Measurements from ENCODE around the gene AATK. TPM values are rescaled to one million over a fixed set of nuclear protein-coding genes. Genes with fewer than 3 reads are reported as not detected.

The AATK gene
- total RNA-seq, 1 experiment from 2014 or later, result not detected

DNA sequence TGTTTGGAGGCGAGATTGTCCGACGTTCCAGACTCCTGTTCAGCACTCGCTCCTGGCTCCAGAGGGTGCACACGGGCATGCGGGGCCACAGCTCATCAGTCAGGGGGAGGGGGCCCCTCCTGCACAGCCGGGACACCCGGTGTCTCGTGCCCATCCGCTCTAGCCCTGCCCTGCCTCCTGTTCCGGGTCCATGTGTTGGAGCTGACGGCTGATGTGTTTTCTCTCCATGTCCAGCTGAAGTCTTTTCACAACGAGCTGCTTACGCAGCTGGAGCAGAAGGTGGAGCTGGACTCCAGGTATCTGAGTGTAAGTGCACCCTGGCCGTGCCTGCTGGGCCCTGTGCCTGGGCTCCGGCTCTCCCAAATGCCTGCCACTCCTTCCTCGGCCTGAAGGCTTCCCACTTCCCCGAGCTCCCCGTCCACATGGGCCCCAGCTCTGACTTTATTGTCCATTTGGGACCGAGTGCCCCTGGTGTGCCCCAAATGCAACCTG, 80.6 kb downstream of the AATK start:
- Mint-ChIP-seq H3K27me3 (ENCODE audit: unreplicated experiment) (no peaks in the 10 kb centered on the region), H3K4me3 (ENCODE audit: low read depth, unreplicated experiment) (no peak overlapping the region), H3K27ac (ENCODE audit: unreplicated experiment) (no peak overlapping the region), H3K4me1 (ENCODE audit: low read depth, unreplicated experiment) (no peaks in the 10 kb centered on the region), H3K9me3 (ENCODE audit: low read depth, unreplicated experiment) (no peaks in the 10 kb centered on the region), H3K36me3 (ENCODE audit: insufficient read depth, unreplicated experiment) (peaks cover 9% of the 10 kb centered on the region)
- DNase-seq, result no peak
- TF ChIP-seq, protein P1, sequence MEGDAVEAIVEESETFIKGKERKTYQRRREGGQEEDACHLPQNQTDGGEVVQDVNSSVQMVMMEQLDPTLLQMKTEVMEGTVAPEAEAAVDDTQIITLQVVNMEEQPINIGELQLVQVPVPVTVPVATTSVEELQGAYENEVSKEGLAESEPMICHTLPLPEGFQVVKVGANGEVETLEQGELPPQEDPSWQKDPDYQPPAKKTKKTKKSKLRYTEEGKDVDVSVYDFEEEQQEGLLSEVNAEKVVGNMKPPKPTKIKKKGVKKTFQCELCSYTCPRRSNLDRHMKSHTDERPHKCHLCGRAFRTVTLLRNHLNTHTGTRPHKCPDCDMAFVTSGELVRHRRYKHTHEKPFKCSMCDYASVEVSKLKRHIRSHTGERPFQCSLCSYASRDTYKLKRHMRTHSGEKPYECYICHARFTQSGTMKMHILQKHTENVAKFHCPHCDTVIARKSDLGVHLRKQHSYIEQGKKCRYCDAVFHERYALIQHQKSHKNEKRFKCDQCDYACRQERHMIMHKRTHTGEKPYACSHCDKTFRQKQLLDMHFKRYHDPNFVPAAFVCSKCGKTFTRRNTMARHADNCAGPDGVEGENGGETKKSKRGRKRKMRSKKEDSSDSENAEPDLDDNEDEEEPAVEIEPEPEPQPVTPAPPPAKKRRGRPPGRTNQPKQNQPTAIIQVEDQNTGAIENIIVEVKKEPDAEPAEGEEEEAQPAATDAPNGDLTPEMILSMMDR (IDR thresholded peaks at IDR 0.05; ENCODE audit: unreplicated experiment), result no peak
- intact Hi-C loops (cut with micrococcal nuclease; ENCODE audit: unreplicated experiment), result no loop called here
- no TSS peak for BruUV-seq (replicated peaks)
- CTCF ChIA-PET, result interaction anchor here (0.6 kb wide), 1 partner anchor 26 kb away, joined by 4 read pairs; no protein-coding TSS in a partner anchor

DNA sequence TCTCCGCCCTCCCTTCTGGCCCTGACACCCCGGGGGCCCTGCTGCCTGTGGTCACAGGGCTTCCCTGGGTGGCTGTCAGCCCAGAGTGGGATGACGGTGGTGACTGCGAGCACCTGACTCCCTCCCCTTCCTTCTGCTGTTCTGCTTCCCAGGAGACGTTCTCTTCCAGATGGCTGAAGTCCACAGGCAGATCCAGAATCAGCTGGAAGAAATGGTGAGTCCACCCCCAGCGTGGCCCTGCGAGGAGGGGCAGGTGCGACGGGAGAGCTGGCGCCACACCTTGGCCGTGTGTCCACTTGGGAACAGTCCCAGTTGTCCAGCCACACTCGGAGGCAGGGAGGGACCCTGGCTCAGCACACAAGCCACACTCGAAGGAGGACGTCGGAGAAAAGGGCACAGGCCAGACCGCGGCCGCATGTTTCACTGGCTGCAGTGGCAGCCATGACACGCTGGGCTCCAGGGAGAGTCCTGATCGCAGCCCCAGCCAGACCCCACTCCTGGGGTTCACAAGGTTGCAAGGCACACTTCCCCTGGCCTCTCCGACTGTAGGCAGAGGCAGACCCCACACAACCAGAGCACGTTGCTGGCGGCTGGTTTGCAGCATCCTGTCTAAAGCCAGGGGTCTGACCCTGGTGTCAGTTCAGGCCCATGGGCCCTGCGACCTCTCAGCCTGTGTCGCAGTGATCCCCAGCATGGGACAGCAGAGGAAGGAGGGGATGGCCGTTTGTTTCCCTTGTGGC, 81.2 kb downstream of the AATK start:
- CTCF ChIA-PET, result no interaction called here
- intact Hi-C loops (cut with micrococcal nuclease; ENCODE audit: unreplicated experiment), result no loop called here
- no peak for DNase-seq
- Mint-ChIP-seq H3K36me3 (ENCODE audit: insufficient read depth, unreplicated experiment) (peaks cover 13% of the 10 kb centered on the region), H3K27me3 (ENCODE audit: unreplicated experiment) (no peaks in the 10 kb centered on the region), H3K4me3 (ENCODE audit: low read depth, unreplicated experiment) (no peak overlapping the region), H3K9me3 (ENCODE audit: low read depth, unreplicated experiment) (no peaks in the 10 kb centered on the region), H3K4me1 (ENCODE audit: low read depth, unreplicated experiment) (no peaks in the 10 kb centered on the region), H3K27ac (ENCODE audit: unreplicated experiment) (no peak overlapping the region)
- TF ChIP-seq, protein P1 (IDR thresholded peaks at IDR 0.05; ENCODE audit: unreplicated experiment), result no peak
- BruUV-seq (replicated peaks), result no TSS peak

DNA sequence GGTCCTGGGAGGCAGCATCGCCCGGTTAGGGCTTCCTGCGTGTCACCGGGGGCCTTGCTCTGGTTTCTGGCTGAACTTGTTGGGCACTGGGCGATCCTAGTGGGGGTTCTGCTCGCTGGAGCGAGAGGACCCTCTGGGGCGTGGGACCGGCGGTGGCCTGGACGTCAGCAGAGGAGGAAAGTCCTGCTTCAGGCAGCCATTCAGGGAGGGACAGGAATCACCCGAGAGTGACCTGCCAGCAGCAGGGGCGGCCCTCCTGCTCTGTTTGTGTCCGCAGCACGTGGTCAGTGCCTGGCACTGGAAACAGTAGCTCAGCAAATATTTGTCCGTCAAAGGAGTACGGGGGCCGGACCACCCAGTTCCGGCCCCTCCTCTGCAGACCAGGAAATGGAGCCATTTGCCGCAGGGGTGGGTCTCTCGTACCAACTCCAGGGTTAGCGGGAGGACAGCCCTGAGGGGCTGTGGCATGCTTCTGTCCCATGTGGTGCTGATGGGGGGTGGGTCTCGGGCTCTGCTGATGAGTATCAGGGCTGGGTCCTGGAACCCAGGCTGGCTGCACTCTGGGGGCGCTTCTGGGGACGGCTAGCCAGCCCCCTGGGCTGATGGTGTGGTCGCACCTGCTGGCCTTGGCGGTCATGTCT, 82.8 kb downstream of the AATK start:
- Mint-ChIP-seq H3K9me3 (ENCODE audit: low read depth, unreplicated experiment) (no peaks in the 10 kb centered on the region), H3K4me1 (ENCODE audit: low read depth, unreplicated experiment) (no peaks in the 10 kb centered on the region), H3K4me3 (ENCODE audit: low read depth, unreplicated experiment) (no peak overlapping the region), H3K27ac (ENCODE audit: unreplicated experiment) (no peak overlapping the region), H3K27me3 (ENCODE audit: unreplicated experiment) (no peaks in the 10 kb centered on the region), H3K36me3 (ENCODE audit: insufficient read depth, unreplicated experiment) (peaks cover 8% of the 10 kb centered on the region)
- no peak for DNase-seq
- no TSS peak for BruUV-seq (replicated peaks)
- TF ChIP-seq, protein P1 (IDR thresholded peaks at IDR 0.05; ENCODE audit: unreplicated experiment), result no peak
- intact Hi-C loops (cut with micrococcal nuclease; ENCODE audit: unreplicated experiment), result no loop called here
- CTCF ChIA-PET, result interaction anchor here (0.6 kb wide), 1 partner anchor 278 kb away, joined by 4 read pairs; no protein-coding TSS in a partner anchor

DNA sequence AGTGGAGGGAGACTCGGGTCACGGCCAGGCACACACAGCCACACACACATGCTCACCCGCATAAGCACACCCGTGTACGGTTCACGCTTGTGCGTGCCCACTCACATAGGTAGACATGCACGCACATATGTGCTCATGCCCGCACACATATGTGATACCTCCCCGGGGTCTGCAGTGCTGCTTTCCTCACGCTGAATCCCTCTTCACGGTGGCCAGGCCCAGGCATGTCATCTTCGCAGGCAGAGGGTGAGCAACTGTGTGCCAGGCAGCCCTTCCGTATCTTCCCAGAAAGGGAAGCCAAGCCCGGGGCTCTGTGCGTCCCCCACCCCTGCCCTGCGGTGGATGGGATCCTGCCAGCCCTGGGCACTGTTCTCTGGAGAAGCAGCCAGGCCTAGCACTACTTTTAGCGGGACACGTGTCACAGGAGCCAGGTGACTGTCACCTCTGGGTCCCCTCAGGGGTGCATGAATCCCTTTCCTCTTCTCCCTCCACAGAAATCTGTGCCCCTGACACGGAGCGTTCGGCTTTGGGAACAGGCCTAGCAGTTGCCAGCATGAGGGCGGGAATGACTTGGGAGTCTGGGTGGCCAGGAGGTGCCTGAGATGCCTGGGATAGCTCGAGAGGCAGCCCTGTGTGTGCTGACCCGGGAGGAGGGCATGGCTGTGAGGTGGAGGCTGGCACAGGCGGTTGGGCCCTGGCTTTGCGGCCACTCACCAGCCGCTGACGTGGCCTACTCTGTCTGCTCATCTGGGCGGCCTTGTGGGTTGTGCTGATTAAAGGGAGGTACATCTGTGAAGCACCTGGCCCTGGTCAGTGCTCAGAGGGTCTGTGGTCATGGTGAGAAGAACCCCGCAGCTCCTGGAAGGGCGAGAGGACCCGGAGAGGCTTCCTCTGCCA, 83.6 kb downstream of the AATK start:
- DNase-seq, result no peak
- H3K4me3 Mint-ChIP-seq (ENCODE audit: low read depth, unreplicated experiment), result no peak overlapping the region
- H3K4me1 Mint-ChIP-seq (ENCODE audit: low read depth, unreplicated experiment), result no peaks in the 10 kb centered on the region
- no peaks in the 10 kb centered on the region for H3K27me3 Mint-ChIP-seq (ENCODE audit: unreplicated experiment)
- TF ChIP-seq, protein P1 (IDR thresholded peaks at IDR 0.05; ENCODE audit: unreplicated experiment), result no peak
- H3K9me3 Mint-ChIP-seq (ENCODE audit: low read depth, unreplicated experiment), result no peaks in the 10 kb centered on the region
- BruUV-seq (replicated peaks), result no TSS peak
- intact Hi-C loops (cut with micrococcal nuclease; ENCODE audit: unreplicated experiment), result no loop called here
- H3K27ac Mint-ChIP-seq (ENCODE audit: unreplicated experiment), result no peak overlapping the region
- CTCF ChIA-PET, result no interaction called here
- peaks cover 11% of the 10 kb centered on the region for H3K36me3 Mint-ChIP-seq (ENCODE audit: insufficient read depth, unreplicated experiment)
